Lung (tissue), 12 donors: ENCODE measurements around the gene PHF2. TPM values are rescaled to one million over a fixed set of nuclear protein-coding genes. Genes with fewer than 3 reads are reported as not detected.
A peak's percentile ranks its signal among the peaks of the same experiment; 100 is the strongest.

Source experiments
- ATAC-seq: fragments of 200-7000 bp; cut with Tn5 transposase; one replicate; pipeline ENCODE4 v1.9.1; 2020; ENCODE audit warnings: moderate number of reproducible peaks; ENCODE audit not compliant: insufficient read depth, low FRiP score
- DNase-seq, 3 donors: peaks; one replicate each; pipeline ENCODE4 v3.0.0-alpha.2; 2013 to 2017
- H3K27ac ChIP-seq, 2 donors: one replicate each; pipeline ENCODE4 v1.5.1; 2013; ENCODE audit warnings: mild to moderate bottlenecking in 2 of 2, moderate library complexity in 2 of 2, control low read depth in 1 of 2, inconsistent platforms in 1 of 2, low read depth in 1 of 2, low read length in 1 of 2
- H3K27me3 ChIP-seq, 3 donors: one replicate each; pipeline ENCODE4 v1.5.1; 2013; ENCODE audit warnings: low read length in 2 of 3; ENCODE audit not compliant: control insufficient read depth in 3 of 3, insufficient read depth in 3 of 3
- H3K36me3 ChIP-seq, 4 donors: one replicate each; pipeline ENCODE4 v1.5.1; 2013; ENCODE audit warnings: low read length in 4 of 4, mild to moderate bottlenecking in 1 of 4, moderate library complexity in 1 of 4; ENCODE audit not compliant: control insufficient read depth in 4 of 4, insufficient read depth in 4 of 4
- H3K4me1 ChIP-seq, 5 donors: one replicate each; pipeline ENCODE4 v1.5.1; 2013; ENCODE audit warnings: low read length in 5 of 5, mild to moderate bottlenecking in 2 of 5, moderate library complexity in 1 of 5; ENCODE audit not compliant: control insufficient read depth in 5 of 5, insufficient read depth in 5 of 5
- H3K4me3 ChIP-seq: one replicate; pipeline ENCODE4 v1.5.1; 2013; ENCODE audit warnings: mild to moderate bottlenecking, control low read depth, moderate library complexity
- H3K9ac ChIP-seq, 2 donors: one replicate each; pipeline ENCODE4 v1.5.1; 2013; ENCODE audit warnings: low read length in 2 of 2, control low read depth in 1 of 2; ENCODE audit not compliant: insufficient read depth in 1 of 2
- H3K9me3 ChIP-seq, 4 donors: one replicate each; pipeline ENCODE4 v1.5.1; 2013; ENCODE audit warnings: low read length in 3 of 4, mild to moderate bottlenecking in 1 of 4, moderate library complexity in 1 of 4; ENCODE audit not compliant: control insufficient read depth in 4 of 4, insufficient read depth in 3 of 4
- WGBS, 2 donors: extraction: QIAGEN DNeasy Blood & Tissue Kit; methylation state at CpG; one replicate each; pipeline ENCODE4 v1.1.7; 2013; 5-methylcytosine and 5-hydroxymethylcytosine counted together
- polyA plus RNA-seq, 2 donors: library from polyadenylated mRNA; stranded (reverse); fragments of 200-250 nt; gene quantifications; one replicate each; pipeline ENCODE4 v1.2.1, GENCODE V29; 2013
- total RNA-seq, 2 donors: library from RNA; depleted of rRNA in 1 of 2; stranded (reverse); fragments of >200 nt in 1 of 2; gene quantifications; one replicate each; pipeline ENCODE4 v1.2.1, GENCODE V29; 2014 to 2021
- TF ChIP-seq, protein P1 (sequence below): IDR thresholded peaks from 2 replicates; pipeline ENCODE4 v1.5.1; 2012; ENCODE audit warnings: mild to moderate bottlenecking; ENCODE audit errors: control extremely low read depth, extremely low read depth
- donor health status: control.
- donor health status: control.
- donor health status: Bipolar disorder and iron deficiency.
- donor health status: healthy.
- donor health status: DM: yes; HTN: yes; CAD: no.

Gene PHF2
- total and polyA plus RNA-seq, 4 donors: 20.1 to 33.6 (median 30.2) TPM

DNA sequence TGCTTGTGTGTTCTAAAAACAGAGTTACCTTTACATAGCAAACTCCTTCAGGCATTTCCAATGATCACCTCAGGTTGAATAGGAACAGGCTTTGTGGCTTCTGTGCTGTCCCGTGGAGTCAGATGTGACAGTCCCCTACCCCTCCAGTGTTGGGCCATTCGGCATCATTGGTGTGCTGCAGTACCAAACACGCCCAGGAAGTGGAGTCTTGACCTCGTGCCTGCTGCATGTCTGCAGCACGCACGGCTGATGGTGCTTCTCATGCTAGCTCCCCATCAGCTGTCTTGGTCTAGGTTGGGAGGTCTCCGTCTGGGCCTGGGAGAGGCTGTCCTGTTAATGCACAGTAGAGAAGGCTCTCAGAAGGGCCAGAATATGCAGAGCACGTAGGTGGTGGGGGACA lies 42.5 kb upstream of the PHF2 start:
- 85 to 89% methylated on average over 8 of the region's 8 CpGs for WGBS, 2 donors
- H3K27me3 ChIP-seq: no peaks in the 10 kb centered on the region
- DNase-seq (no peak), ATAC-seq (no peak)
- H3K4me3 ChIP-seq: no peak overlapping the region
- no peak overlapping the region for H3K9ac ChIP-seq
- H3K36me3 ChIP-seq: peaks cover 2 to 35% (median 20%) of the 10 kb centered on the region in 4 donors
- H3K27ac ChIP-seq: no peak overlapping the region
- TF ChIP-seq, protein P1, sequence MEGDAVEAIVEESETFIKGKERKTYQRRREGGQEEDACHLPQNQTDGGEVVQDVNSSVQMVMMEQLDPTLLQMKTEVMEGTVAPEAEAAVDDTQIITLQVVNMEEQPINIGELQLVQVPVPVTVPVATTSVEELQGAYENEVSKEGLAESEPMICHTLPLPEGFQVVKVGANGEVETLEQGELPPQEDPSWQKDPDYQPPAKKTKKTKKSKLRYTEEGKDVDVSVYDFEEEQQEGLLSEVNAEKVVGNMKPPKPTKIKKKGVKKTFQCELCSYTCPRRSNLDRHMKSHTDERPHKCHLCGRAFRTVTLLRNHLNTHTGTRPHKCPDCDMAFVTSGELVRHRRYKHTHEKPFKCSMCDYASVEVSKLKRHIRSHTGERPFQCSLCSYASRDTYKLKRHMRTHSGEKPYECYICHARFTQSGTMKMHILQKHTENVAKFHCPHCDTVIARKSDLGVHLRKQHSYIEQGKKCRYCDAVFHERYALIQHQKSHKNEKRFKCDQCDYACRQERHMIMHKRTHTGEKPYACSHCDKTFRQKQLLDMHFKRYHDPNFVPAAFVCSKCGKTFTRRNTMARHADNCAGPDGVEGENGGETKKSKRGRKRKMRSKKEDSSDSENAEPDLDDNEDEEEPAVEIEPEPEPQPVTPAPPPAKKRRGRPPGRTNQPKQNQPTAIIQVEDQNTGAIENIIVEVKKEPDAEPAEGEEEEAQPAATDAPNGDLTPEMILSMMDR: no peak
- H3K4me1 ChIP-seq: no peaks in the 10 kb centered on the region
- no peaks in the 10 kb centered on the region for H3K9me3 ChIP-seq

DNA sequence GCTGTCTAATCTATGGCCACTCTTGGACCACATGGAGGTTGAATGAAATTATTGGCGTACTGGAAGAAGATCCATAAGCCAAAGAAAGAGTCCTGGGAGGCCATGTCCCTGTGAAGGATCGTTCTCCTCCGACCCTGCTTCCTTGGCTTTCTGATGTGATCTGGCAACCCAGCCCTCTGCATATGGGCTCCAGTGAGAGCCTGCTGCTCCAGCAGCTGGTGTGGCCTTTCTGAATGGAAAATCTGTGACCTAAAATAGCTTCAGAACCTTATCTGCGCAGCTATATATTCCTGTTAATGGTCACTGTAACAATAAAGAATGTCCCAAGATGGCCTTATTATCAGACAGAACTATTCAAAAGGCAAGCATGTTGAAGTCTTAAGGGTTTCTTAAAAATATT lies 40.2 kb upstream of the PHF2 start:
- WGBS, 2 donors: 97 to 99% methylated on average over 4 of the region's 4 CpGs
- no peak for DNase-seq
- Histone ChIP-seq H3K36me3 (peaks cover 4 to 28% (median 19%) of the 10 kb centered on the region in 4 donors), H3K4me3 (no peak overlapping the region), H3K27ac (peak overlapping the region in 1 of 2 donors; percentile 1), H3K4me1 (no peaks in the 10 kb centered on the region), H3K9ac (no peak overlapping the region), H3K9me3 (no peaks in the 10 kb centered on the region), H3K27me3 (no peaks in the 10 kb centered on the region)
- ATAC-seq: no peak
- TF ChIP-seq, protein P1: no peak

GRCh38 chr9:93536874-93537273 lies 39.5 kb upstream of the PHF2 start:
- Histone ChIP-seq H3K27me3 (no peaks in the 10 kb centered on the region), H3K27ac (no peak overlapping the region), H3K9ac (no peak overlapping the region), H3K4me3 (no peak overlapping the region), H3K4me1 (no peaks in the 10 kb centered on the region), H3K9me3 (no peaks in the 10 kb centered on the region), H3K36me3 (peaks cover 4 to 28% (median 19%) of the 10 kb centered on the region in 4 donors)
- ATAC-seq (no peak), DNase-seq (no peak)
- TF ChIP-seq, protein P1: no peak
- WGBS, 2 donors: 79 to 80% methylated on average over 9 of the region's 9 CpGs

DNA sequence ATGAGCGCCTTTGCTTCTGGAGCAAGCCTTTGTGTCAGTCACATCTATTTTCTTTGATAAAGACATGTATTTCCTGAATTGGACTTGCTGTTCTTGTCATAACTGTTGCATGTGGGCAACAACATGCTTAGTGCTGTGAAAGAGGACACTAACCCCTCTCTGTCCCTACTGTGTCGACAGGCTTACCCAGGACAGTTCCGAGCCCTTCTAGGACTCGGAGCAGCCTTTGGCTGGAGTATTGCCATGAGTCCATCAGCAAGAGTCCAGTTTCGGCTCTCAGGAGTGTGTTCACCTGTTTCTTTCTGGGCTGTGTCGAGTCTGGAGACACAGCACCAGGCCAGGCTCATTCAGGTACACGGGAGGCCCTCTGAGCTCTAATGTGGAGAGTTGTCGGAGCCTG lies 36.1 kb upstream of the PHF2 start:
- Histone ChIP-seq H3K27ac (no peak overlapping the region), H3K4me3 (no peak overlapping the region), H3K4me1 (peaks cover 0 to 2% (median 0%) of the 10 kb centered on the region in 5 donors), H3K9ac (no peak overlapping the region), H3K36me3 (peaks cover 7 to 29% (median 15%) of the 10 kb centered on the region in 4 donors), H3K9me3 (no peaks in the 10 kb centered on the region), H3K27me3 (no peaks in the 10 kb centered on the region)
- TF ChIP-seq, protein P1: no peak
- 94 to 99% methylated on average over 8 of the region's 8 CpGs for WGBS, 2 donors
- ATAC-seq (no peak), DNase-seq (no peak)
